Measurements from ENCODE around the gene VARS2. TPM values are rescaled to one million over a fixed set of nuclear protein-coding genes. Genes with fewer than 3 reads are reported as not detected.
A peak's percentile ranks its signal among the peaks of the same experiment; 100 is the strongest.

VARS2 gene
- total RNA-seq, 4 donors from 2014 or later = 16.0 to 38.5 (median 19.3) TPM

GRCh38 chr6:30947231-30947630 is 33.2 kb downstream of the VARS2 start:
- H3K27me3 ChIP-seq = peaks cover 0 to 9% (median 0%) of the 10 kb centered on the region in 3 donors
- no peak overlapping the region for H3K4me3 ChIP-seq
- intact Hi-C loops (cut with DNase I; ENCODE audit: low total_unique reads) = no loop called here
- TF ChIP-seq POLR2A (IDR thresholded peaks at IDR 0.05) (no peak), CTCF (IDR thresholded peaks at IDR 0.05 in 4 of 5, conservative IDR thresholded peaks at IDR 0.05 in 1 of 5) (no peak)
- no peaks in the 10 kb centered on the region for H3K36me3 ChIP-seq
- H3K4me1 ChIP-seq = no peaks in the 10 kb centered on the region
- DNase-seq (no peak), ATAC-seq (no peak)
- H3K9me3 ChIP-seq = no peaks in the 10 kb centered on the region
- in situ Hi-C loops (cut with MboI; ENCODE audit: low sequenced_read_pairs in 4 of 4) = no loop called here
- no peak overlapping the region for H3K27ac ChIP-seq

DNA sequence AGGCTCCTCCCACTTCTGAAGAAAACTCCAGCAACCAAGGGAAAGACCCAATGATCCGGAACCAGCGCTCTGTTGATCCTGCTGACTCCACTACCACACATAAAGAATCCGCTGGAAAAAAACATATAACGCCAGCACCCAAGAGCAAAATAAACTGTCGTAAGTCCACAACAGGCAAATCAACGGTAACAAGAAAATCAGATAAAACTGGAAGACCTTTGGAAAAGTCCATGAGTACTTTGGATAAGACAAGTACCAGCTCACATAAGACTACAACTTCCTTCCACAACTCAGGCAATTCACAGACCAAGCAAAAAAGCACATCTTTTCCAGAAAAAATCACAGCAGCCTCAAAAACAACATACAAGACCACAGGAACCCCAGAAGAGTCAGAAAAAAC is 34.8 kb downstream of the VARS2 start:
- Histone ChIP-seq H3K9me3 (no peaks in the 10 kb centered on the region), H3K4me1 (no peaks in the 10 kb centered on the region), H3K27ac (no peak overlapping the region), H3K27me3 (no peaks in the 10 kb centered on the region), H3K4me3 (no peak overlapping the region), H3K36me3 (no peaks in the 10 kb centered on the region)
- no peak for TF ChIP-seq CTCF (IDR thresholded peaks at IDR 0.05 in 4 of 5, conservative IDR thresholded peaks at IDR 0.05 in 1 of 5)
- no peak for TF ChIP-seq POLR2A (IDR thresholded peaks at IDR 0.05)
- DNase-seq (no peak), ATAC-seq (no peak)
- intact Hi-C loops (cut with DNase I; ENCODE audit: low total_unique reads) = no loop called here
- in situ Hi-C loops (cut with MboI; ENCODE audit: low sequenced_read_pairs in 4 of 4) = no loop called here

DNA sequence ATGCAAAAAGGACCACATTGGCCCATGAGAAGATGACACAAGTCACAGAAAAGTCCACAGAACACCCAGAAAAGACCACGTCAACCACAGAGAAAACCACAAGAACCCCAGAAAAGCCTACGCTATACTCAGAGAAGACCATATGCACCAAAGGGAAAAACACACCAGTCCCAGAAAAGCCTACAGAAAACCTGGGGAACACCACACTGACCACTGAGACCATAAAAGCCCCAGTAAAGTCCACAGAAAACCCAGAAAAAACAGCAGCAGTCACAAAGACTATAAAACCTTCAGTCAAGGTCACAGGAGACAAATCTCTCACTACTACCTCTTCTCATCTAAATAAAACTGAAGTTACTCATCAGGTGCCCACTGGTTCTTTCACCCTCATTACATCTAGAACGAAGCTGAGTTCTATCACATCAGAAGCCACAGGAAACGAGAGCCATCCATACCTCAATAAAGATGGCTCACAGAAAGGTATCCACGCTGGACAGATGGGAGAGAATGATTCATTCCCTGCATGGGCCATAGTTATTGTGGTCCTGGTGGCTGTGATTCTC is 38.0 kb downstream of the VARS2 start:
- H3K27me3 ChIP-seq = peaks cover 0 to 6% (median 5%) of the 10 kb centered on the region in 3 donors
- intact Hi-C loops (cut with DNase I; ENCODE audit: low total_unique reads) (no loop called here), in situ Hi-C loops (cut with MboI; ENCODE audit: low sequenced_read_pairs in 4 of 4) (no loop called here)
- H3K4me1 ChIP-seq = peaks cover 7 to 12% of the 10 kb centered on the region in 2 donors
- no peak overlapping the region for H3K27ac ChIP-seq
- TF ChIP-seq CTCF (IDR thresholded peaks at IDR 0.05 in 4 of 5, conservative IDR thresholded peaks at IDR 0.05 in 1 of 5) (no peak), POLR2A (IDR thresholded peaks at IDR 0.05) (no peak)
- no peak for ATAC-seq
- DNase-seq = no peak
- no peaks in the 10 kb centered on the region for H3K36me3 ChIP-seq
- H3K4me3 ChIP-seq = no peak overlapping the region
- H3K9me3 ChIP-seq = no peaks in the 10 kb centered on the region

GRCh38 chr6:30954631-30955366 is 40.8 kb downstream of the VARS2 start:
- peak; percentile 71 to 77 for ATAC-seq

More at GRCh38 chr6:30954631-30955366, 40.8 kb downstream of the VARS2 start:
- no peaks in the 10 kb centered on the region for H3K9me3 ChIP-seq
- H3K36me3 ChIP-seq = no peaks in the 10 kb centered on the region
- peaks cover 7 to 12% of the 10 kb centered on the region in 2 donors for H3K4me1 ChIP-seq
- in situ Hi-C loops (cut with MboI; ENCODE audit: low sequenced_read_pairs in 4 of 4) = no loop called here
- intact Hi-C loops (cut with DNase I; ENCODE audit: low total_unique reads) = no loop called here
- H3K27me3 ChIP-seq = peaks cover 0 to 6% (median 5%) of the 10 kb centered on the region in 3 donors
- peak overlapping the region in 3 of 4 donors; percentile 14 to 43 (median 40) for H3K27ac ChIP-seq
- H3K4me3 ChIP-seq = peak overlapping the region; percentile 46 to 54 (median 49)
- DNase-seq = peak in 1 of 2 donors; percentile 63
- no peak for TF ChIP-seq CTCF (IDR thresholded peaks at IDR 0.05 in 4 of 5, conservative IDR thresholded peaks at IDR 0.05 in 1 of 5)
- TF ChIP-seq POLR2A (IDR thresholded peaks at IDR 0.05) = no peak

Data from gastrocnemius medialis (tissue), 4 donors.